ENCODE results near the gene ACAP3. TPM values are rescaled to one million over a fixed set of nuclear protein-coding genes. Genes with fewer than 3 reads are reported as not detected.

The ACAP3 gene
- total and polyA plus RNA-seq, 4 donors: 2.7 to 24.8 (median 15.0) TPM

DNA sequence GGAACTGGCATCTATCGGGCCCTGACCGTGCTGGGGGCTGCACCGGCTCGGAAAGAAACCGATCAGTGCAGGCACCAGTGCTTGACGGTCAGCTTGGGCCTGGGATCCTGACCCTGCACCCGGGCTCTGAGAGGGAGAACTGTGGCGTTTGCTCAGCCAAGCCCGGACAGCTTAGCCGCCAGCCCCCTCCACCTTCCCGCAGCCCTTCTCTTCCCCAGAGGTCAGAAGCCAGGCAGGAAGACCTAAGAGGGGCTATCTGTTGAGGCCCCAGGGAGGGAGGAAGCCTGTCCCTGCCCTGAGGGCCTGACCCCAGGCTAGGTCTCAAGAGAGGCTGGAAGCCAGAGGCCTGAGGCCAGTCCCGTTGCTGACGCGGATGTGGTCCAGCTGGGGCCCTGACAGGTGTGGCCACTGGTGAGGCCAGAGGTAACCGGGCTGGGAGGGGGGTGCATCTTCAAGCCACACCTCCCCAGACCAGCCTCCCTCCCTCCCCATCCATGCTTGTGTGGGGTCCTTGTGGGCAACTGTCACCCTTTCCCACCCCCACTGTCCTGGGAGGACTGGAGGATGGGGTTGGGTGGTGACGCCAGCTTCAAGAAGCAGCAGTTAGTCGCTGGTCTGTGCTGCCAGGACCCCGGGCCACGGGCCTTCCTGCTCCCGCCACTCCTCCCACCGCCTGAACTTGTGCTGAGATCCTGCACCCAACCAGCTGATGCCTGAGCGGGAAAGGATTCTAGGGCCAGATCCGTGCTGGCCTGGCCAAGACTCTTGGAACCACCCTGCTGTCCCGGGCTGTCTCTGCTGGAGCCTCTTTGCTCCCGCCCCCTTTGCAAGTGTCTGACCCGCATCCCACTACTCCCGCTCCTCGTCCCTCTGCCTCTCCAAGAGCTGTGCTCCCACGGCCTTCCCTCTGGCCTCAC is 44.0 kb upstream of the ACAP3 start:
- Histone ChIP-seq H3K27me3 (ENCODE audit: control insufficient read depth in 4 of 4, insufficient read depth in 4 of 4, low read length in 3 of 4) (peaks cover 0 to 2% (median 0%) of the 10 kb centered on the region in 4 donors), H3K36me3 (ENCODE audit: control insufficient read depth in 4 of 4, insufficient read depth in 3 of 4, low read depth in 1 of 4, low read length in 3 of 4) (no peaks in the 10 kb centered on the region), H3K9me3 (ENCODE audit: control insufficient read depth in 4 of 4, low read length in 3 of 4) (no peaks in the 10 kb centered on the region), H3K4me1 (ENCODE audit: control insufficient read depth in 4 of 4, insufficient read depth in 4 of 4, low read length in 3 of 4) (peaks cover 11 to 44% (median 19%) of the 10 kb centered on the region in 4 donors), H3K27ac (ENCODE audit: low read depth in 1 of 2, low read length in 2 of 2) (peak overlapping the region in 1 of 2 donors; percentile 33), H3K9ac (ENCODE audit: low read depth in 1 of 2, low read length in 2 of 2) (no peak overlapping the region), H3K4me3 (ENCODE audit: low read depth in 1 of 3, low read length in 3 of 3) (no peak overlapping the region)
- no peak for DNase-seq (ENCODE audit: low spot score)
- TF ChIP-seq NR2F2 (IDR thresholded peaks at IDR 0.05): peak; percentile 9
- TF ChIP-seq, protein P1, sequence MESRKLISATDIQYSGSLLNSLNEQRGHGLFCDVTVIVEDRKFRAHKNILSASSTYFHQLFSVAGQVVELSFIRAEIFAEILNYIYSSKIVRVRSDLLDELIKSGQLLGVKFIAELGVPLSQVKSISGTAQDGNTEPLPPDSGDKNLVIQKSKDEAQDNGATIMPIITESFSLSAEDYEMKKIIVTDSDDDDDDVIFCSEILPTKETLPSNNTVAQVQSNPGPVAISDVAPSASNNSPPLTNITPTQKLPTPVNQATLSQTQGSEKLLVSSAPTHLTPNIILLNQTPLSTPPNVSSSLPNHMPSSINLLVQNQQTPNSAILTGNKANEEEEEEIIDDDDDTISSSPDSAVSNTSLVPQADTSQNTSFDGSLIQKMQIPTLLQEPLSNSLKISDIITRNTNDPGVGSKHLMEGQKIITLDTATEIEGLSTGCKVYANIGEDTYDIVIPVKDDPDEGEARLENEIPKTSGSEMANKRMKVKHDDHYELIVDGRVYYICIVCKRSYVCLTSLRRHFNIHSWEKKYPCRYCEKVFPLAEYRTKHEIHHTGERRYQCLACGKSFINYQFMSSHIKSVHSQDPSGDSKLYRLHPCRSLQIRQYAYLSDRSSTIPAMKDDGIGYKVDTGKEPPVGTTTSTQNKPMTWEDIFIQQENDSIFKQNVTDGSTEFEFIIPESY (IDR thresholded peaks at IDR 0.05): no peak
- no peak for TF ChIP-seq YY1 (IDR thresholded peaks at IDR 0.05)
- 75% methylated on average over 29 of the region's 29 CpGs for WGBS

DNA sequence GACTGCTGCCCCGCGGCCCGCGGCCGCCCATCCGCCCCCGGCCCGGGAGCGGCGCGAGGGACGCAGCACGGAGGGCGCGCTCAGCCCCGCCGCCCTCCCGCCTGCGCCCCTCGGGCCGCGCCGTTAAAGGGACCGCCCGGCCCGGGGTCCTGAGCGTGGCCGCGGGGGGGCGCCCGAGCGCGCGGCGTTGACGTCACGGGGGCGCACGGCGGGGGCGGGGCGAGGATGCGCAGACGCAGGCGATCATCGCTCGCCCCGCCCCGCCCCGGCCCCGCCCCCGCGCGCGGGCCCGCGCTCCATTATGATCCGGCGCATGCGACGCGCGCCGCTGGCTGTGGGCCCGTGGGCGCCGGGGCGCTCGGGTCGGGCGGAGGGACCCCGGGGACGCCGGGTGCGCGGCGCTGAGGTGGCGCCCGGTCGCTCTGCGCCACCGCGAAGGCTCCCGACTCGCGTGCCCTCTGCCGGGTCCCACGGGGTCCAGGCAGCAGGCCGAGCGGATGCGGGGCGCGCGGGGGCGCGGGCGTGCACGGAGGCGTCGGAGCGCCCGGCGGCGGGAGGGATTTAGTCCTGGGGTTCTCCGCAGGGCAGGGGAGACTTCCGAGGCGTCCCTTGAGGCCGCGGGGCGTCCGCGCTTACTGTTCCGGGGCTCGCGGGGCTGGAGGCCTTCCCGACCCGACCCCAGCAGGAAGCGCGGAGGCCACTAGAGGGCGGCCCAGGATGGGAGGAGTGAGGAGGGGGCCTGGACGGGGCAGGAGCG is 41.7 kb upstream of the ACAP3 start, which contains the start of gene DVL1:
Gene DVL1 (minus strand): TSS at position 163 of the 757 bp plus-strand sequence. CDS start 353 bp downstream, outside the sequence.
- TF ChIP-seq FOXA2 (IDR thresholded peaks at IDR 0.05): no peak
- TF ChIP-seq, protein P2, sequence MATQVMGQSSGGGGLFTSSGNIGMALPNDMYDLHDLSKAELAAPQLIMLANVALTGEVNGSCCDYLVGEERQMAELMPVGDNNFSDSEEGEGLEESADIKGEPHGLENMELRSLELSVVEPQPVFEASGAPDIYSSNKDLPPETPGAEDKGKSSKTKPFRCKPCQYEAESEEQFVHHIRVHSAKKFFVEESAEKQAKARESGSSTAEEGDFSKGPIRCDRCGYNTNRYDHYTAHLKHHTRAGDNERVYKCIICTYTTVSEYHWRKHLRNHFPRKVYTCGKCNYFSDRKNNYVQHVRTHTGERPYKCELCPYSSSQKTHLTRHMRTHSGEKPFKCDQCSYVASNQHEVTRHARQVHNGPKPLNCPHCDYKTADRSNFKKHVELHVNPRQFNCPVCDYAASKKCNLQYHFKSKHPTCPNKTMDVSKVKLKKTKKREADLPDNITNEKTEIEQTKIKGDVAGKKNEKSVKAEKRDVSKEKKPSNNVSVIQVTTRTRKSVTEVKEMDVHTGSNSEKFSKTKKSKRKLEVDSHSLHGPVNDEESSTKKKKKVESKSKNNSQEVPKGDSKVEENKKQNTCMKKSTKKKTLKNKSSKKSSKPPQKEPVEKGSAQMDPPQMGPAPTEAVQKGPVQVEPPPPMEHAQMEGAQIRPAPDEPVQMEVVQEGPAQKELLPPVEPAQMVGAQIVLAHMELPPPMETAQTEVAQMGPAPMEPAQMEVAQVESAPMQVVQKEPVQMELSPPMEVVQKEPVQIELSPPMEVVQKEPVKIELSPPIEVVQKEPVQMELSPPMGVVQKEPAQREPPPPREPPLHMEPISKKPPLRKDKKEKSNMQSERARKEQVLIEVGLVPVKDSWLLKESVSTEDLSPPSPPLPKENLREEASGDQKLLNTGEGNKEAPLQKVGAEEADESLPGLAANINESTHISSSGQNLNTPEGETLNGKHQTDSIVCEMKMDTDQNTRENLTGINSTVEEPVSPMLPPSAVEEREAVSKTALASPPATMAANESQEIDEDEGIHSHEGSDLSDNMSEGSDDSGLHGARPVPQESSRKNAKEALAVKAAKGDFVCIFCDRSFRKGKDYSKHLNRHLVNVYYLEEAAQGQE (IDR thresholded peaks at IDR 0.05): no peak
- TF ChIP-seq, protein P3, sequence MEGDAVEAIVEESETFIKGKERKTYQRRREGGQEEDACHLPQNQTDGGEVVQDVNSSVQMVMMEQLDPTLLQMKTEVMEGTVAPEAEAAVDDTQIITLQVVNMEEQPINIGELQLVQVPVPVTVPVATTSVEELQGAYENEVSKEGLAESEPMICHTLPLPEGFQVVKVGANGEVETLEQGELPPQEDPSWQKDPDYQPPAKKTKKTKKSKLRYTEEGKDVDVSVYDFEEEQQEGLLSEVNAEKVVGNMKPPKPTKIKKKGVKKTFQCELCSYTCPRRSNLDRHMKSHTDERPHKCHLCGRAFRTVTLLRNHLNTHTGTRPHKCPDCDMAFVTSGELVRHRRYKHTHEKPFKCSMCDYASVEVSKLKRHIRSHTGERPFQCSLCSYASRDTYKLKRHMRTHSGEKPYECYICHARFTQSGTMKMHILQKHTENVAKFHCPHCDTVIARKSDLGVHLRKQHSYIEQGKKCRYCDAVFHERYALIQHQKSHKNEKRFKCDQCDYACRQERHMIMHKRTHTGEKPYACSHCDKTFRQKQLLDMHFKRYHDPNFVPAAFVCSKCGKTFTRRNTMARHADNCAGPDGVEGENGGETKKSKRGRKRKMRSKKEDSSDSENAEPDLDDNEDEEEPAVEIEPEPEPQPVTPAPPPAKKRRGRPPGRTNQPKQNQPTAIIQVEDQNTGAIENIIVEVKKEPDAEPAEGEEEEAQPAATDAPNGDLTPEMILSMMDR (IDR thresholded peaks at IDR 0.05; ENCODE audit: low read depth, low read length, missing input control): peak; percentile 43
- TF ChIP-seq SP1 (IDR thresholded peaks at IDR 0.05): no peak
- no peak for TF ChIP-seq NR2F2 (IDR thresholded peaks at IDR 0.05)
- TF ChIP-seq, protein P4, sequence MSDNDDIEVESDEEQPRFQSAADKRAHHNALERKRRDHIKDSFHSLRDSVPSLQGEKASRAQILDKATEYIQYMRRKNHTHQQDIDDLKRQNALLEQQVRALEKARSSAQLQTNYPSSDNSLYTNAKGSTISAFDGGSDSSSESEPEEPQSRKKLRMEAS (IDR thresholded peaks at IDR 0.05): no peak
- peak in 1 of 2 donors; percentile 62 for TF ChIP-seq RAD21 (IDR thresholded peaks at IDR 0.05)
- no peak for TF ChIP-seq HNF4G (IDR thresholded peaks at IDR 0.05)
- H3K4me3 ChIP-seq (ENCODE audit: low read depth in 1 of 3, low read length in 3 of 3): peak within 1 kb of the TSS; percentile 74 to 94 (median 79)
- under 1% methylated on average over 122 of the region's 122 CpGs for WGBS
- peak; percentile 82 for DNase-seq (ENCODE audit: low spot score)
- H3K27ac ChIP-seq (ENCODE audit: low read depth in 1 of 2, low read length in 2 of 2): peak within 1 kb of the TSS; percentile 64 to 87
- no peaks in the 10 kb centered on the region for H3K9me3 ChIP-seq (ENCODE audit: control insufficient read depth in 4 of 4, low read length in 3 of 4)
- peaks cover 0 to 2% (median 0%) of the 10 kb centered on the region in 4 donors for H3K27me3 ChIP-seq (ENCODE audit: control insufficient read depth in 4 of 4, insufficient read depth in 4 of 4, low read length in 3 of 4)
- peak within 1 kb of the TSS; percentile 74 to 75 for H3K9ac ChIP-seq (ENCODE audit: low read depth in 1 of 2, low read length in 2 of 2)
- H3K36me3 ChIP-seq (ENCODE audit: control insufficient read depth in 4 of 4, insufficient read depth in 3 of 4, low read depth in 1 of 4, low read length in 3 of 4): no peaks in the 10 kb centered on the region
- H3K4me1 ChIP-seq (ENCODE audit: control insufficient read depth in 4 of 4, insufficient read depth in 4 of 4, low read length in 3 of 4): peaks cover 28 to 60% (median 42%) of the 10 kb centered on the region in 4 donors

Data from liver (tissue), 9 donors.